ENCODE measurements around the gene RFTN1. TPM values are rescaled to one million over a fixed set of nuclear protein-coding genes. Genes with fewer than 3 reads are reported as not detected.

RFTN1 gene
- total and polyA plus RNA-seq, 2 of the 8 experiments (the other 6 are each of a cell fraction or from before 2014, with no cell fraction given): 4.6 to 6.7 TPM

- no peak for FAIRE-seq
Observed at GRCh38 chr3:16286751-16287543, 226.6 kb downstream of the RFTN1 start.

More at GRCh38 chr3:16286751-16287543, 226.6 kb downstream of the RFTN1 start:
- Histone ChIP-seq H2BK15ac (ENCODE audit: low read length) (no peak overlapping the region), H4K8ac (ENCODE audit: extremely low read depth, insufficient read depth, low read length) (no peak overlapping the region), H4K5ac (ENCODE audit: insufficient read length, low read depth, low read length) (no peak overlapping the region), H2BK12ac (ENCODE audit: low read depth, low read length) (no peak overlapping the region), H3K79me1 (ENCODE audit: low read depth, low read length) (0 out of 2 replicates have a peak, but pooled peaks cover 3% of the 10 kb centered on the region), H3K79me2 (ENCODE audit: control insufficient read depth in 1 of 2, insufficient read depth in 2 of 2, low read length in 2 of 2) (peaks cover 3 to 10% of the 10 kb centered on the region in 2 experiments; a peak in 2 of 4 replicates), H3K9me3 (ENCODE audit: insufficient read depth in 2 of 2, low read depth in 1 of 2, low read length in 1 of 2) (no peaks in the 10 kb centered on the region), H3K4ac (replicated peaks; ENCODE audit: insufficient read length, low read depth, low read length) (no peak overlapping the region), H3K36me3 (ENCODE audit: control insufficient read depth in 2 of 4, insufficient read depth in 4 of 4, low read length in 3 of 4) (peaks cover 2 to 17% (median 11%) of the 10 kb centered on the region in 4 experiments; a peak in 6 of 8 replicates), H3K27me3 (replicated peaks in 1 of 4; ENCODE audit: control insufficient read depth in 3 of 4, extremely low read depth in 1 of 4, insufficient read depth in 3 of 4, low read length in 3 of 4) (no peaks in the 10 kb centered on the region), H2BK20ac (ENCODE audit: low read length) (no peak overlapping the region), H2BK5ac (ENCODE audit: low read depth, low read length) (no peak overlapping the region), H2BK120ac (replicated peaks; ENCODE audit: low read depth, low read length) (no peak overlapping the region), H3K18ac (ENCODE audit: extremely low read depth, low read length) (no peak overlapping the region), H3K14ac (ENCODE audit: insufficient read length) (no peak overlapping the region), H3K4me2 (ENCODE audit: insufficient read depth in 1 of 2, low read depth in 2 of 2, low read length in 2 of 2) (no peak overlapping the region), H3K23me2 (ENCODE audit: low read depth, low read length) (no peaks in the 10 kb centered on the region), H3K56ac (replicated peaks; ENCODE audit: insufficient read length, low read depth, low read length) (no peak overlapping the region), H3K9ac (replicated peaks in 1 of 4; ENCODE audit: extremely low read depth in 1 of 4, low read depth in 3 of 4, low read length in 3 of 4) (no peak overlapping the region), H4K91ac (replicated peaks; ENCODE audit: insufficient read length, low read length) (no peak overlapping the region), H3K4me3 (ENCODE audit: extremely low read depth in 1 of 4, insufficient read depth in 2 of 4, low read depth in 3 of 4, low read length in 4 of 4) (no peak overlapping the region), H3K4me1 (replicated peaks in 1 of 4; ENCODE audit: control insufficient read depth in 3 of 4, insufficient read depth in 4 of 4, low read length in 3 of 4) (no peaks in the 10 kb centered on the region), H4K20me1 (replicated peaks in 1 of 2; ENCODE audit: control insufficient read depth in 1 of 2, insufficient read depth in 2 of 2, low read length in 2 of 2) (peaks cover 0 to 2% of the 10 kb centered on the region in 2 experiments), H3K27ac (ENCODE audit: low read depth, low read length) (no peak overlapping the region), H3K23ac (ENCODE audit: insufficient read length) (no peak overlapping the region), H2AK5ac (ENCODE audit: low read depth, low read length) (no peak overlapping the region), H2AFZ (ENCODE audit: low read length) (no peak overlapping the region)
- no peak for TF ChIP-seq SP1 (IDR thresholded peaks at IDR 0.05; ENCODE audit: low read depth, low read length)
- no peak for TF ChIP-seq HDAC6 (IDR thresholded peaks at IDR 0.05; ENCODE audit: low read depth, low read length)
- TF ChIP-seq SAP30 (IDR thresholded peaks at IDR 0.05; ENCODE audit: insufficient read depth, insufficient replicate concordance, low read length): no peak
- no peak for TF ChIP-seq EZH2 (IDR thresholded peaks at IDR 0.05; ENCODE audit: low read depth, low read length, severe bottlenecking)
- no peak for TF ChIP-seq EGR1 (IDR thresholded peaks at IDR 0.05; ENCODE audit: borderline replicate concordance, low read depth, low read length)
- TF ChIP-seq RNF2 (IDR thresholded peaks at IDR 0.05; ENCODE audit: borderline replicate concordance, low read depth, low read length, missing control alignments, poor library complexity, severe bottlenecking): no peak
- no peak for TF ChIP-seq RXRA (IDR thresholded peaks at IDR 0.05; ENCODE audit: insufficient read depth, low read depth, low read length)
- DNase-seq (ENCODE audit: low read depth in 1 of 2, low spot score in 2 of 2): no peak
- WGBS, 2 experiments (ENCODE audit: extremely low coverage in 1 of 2, insufficient coverage in 1 of 2, insufficient read length in 1 of 2, insufficient replicate concordance in 2 of 2, low coverage in 1 of 2, low lambda C conversion rate in 2 of 2, missing lambda C conversion rate in 1 of 2): 86% methylated on average over 6 of the region's 6 CpGs; no CpG with 5 or more reads in 1 of the 2 experiments
- CTCF ChIA-PET (ENCODE audit: partially characterized antibody): interaction anchor here (0.9 to 1.6 kb wide), 5 partner anchors 19 to 612 kb away, joined by 3 to 5 read pairs (median 4); no protein-coding TSS in a partner anchor
- POLR2A ChIA-PET (ENCODE audit: partially characterized antibody): interaction anchor here (0.8 to 1.2 kb wide), 3 partner anchors 8 to 23 kb away, joined by 3 read pairs; no protein-coding TSS in a partner anchor

Measured in H1 (cell line).